GM12891 (cell line): Measurements from ENCODE around the gene PPP1R18.

Experiments used
- PAX5 ChIP-seq: IDR thresholded peaks from 2 replicates; pipeline ENCODE4 v1.6.1; 2011; ENCODE audit warnings: low read length, moderate library complexity, mild to moderate bottlenecking; ENCODE audit not compliant: insufficient read depth, severe bottlenecking
- POLR2A ChIP-seq: IDR thresholded peaks from 2 replicates; pipeline ENCODE4 v1.6.1; 2011; ENCODE audit warnings: low read depth, low read length, control low read depth
- POLR2AphosphoS5 ChIP-seq: IDR thresholded peaks from 2 replicates; pipeline ENCODE4 v1.6.1; 2011; ENCODE audit warnings: low read depth, low read length, control low read depth
- POU2F2 ChIP-seq: IDR thresholded peaks from 2 replicates; pipeline ENCODE4 v1.6.1; 2011; ENCODE audit warnings: low read depth, mild to moderate bottlenecking, control low read depth, low read length, moderate library complexity
- TAF1 ChIP-seq: IDR thresholded peaks from 2 replicates; pipeline ENCODE4 v1.6.1; 2011; ENCODE audit warnings: low read depth, low read length, control low read depth

- TF ChIP-seq POLR2AphosphoS5 (peak; percentile 83), POLR2A (peak; percentile 84), POU2F2 (peak; percentile 50; the same call in 1 of the 2 replicates), PAX5 (no peak), TAF1 (peak; percentile 63)
These were observed 59.7 kb downstream of the PPP1R18 start, which contains the start of gene ATAT1 for GRCh38 chr6:30626484-30627366.
